Measurements from ENCODE around the gene ANKEF1. TPM values are rescaled to one million over a fixed set of nuclear protein-coding genes. Genes with fewer than 3 reads are reported as not detected.

ANKEF1 gene
- total and polyA plus RNA-seq, 2 donors (not counting 1 experiment from before 2014, with no cell fraction given) = 1.1 to 3.0 TPM

GRCh38 chr20:9995510-9996272 lies 39.1 kb upstream of the ANKEF1 start:
- Mint-ChIP-seq H3K27me3 (peaks cover 6% of the 10 kb centered on the region), H3K4me1 (peaks cover 2% of the 10 kb centered on the region), H3K27ac (no peak overlapping the region), H3K9me3 (ENCODE audit: insufficient read depth) (peaks cover 3% of the 10 kb centered on the region), H3K4me3 (no peak overlapping the region)
- H3K79me2 ChIP-seq (ENCODE audit: control insufficient read depth, insufficient read depth, low read length) = no peaks in the 10 kb centered on the region
- DNase-seq = no peak
- 67% methylated on average over 1 of the region's 3 CpGs for WGBS (ENCODE audit: insufficient coverage)
- no peak for TF ChIP-seq EZH2 (IDR thresholded peaks at IDR 0.05; ENCODE audit: borderline replicate concordance, insufficient read depth, low read depth, low read length, poor library complexity, severe bottlenecking)
- no peak for TF ChIP-seq CTCF (IDR thresholded peaks at IDR 0.05)
- H3K4me2 ChIP-seq (replicated peaks; ENCODE audit: low read depth, low read length, poor library complexity, severe bottlenecking) = no peak overlapping the region
- H3K27me3 ChIP-seq (replicated peaks in 1 of 4; ENCODE audit: control extremely low read depth in 1 of 4, control insufficient read depth in 3 of 4, insufficient read depth in 4 of 4, low read length in 3 of 4) = no peaks in the 10 kb centered on the region
- H3K27ac ChIP-seq (ENCODE audit: low read length in 2 of 2) = no peak overlapping the region
- H3K9ac ChIP-seq (ENCODE audit: low read length) = no peak overlapping the region
- H2AFZ ChIP-seq (ENCODE audit: insufficient read depth, low read depth, low read length, poor library complexity, severe bottlenecking) = no peak overlapping the region
- no peaks in the 10 kb centered on the region for H3K9me3 ChIP-seq (ENCODE audit: control extremely low read depth in 1 of 3, control insufficient read depth in 2 of 3, insufficient read depth in 1 of 3, low read length in 2 of 3)
- no peaks in the 10 kb centered on the region for H3K36me3 ChIP-seq (replicated peaks in 1 of 2; ENCODE audit: control extremely low read depth in 1 of 2, control insufficient read depth in 1 of 2, extremely low read depth in 1 of 2, insufficient read depth in 2 of 2, low read length in 1 of 2)
- H3K4me1 ChIP-seq (ENCODE audit: control insufficient read depth in 2 of 2, insufficient read depth in 2 of 2, low read length in 2 of 2) = peaks cover 0 to 2% of the 10 kb centered on the region in 2 donors
- no peak for ATAC-seq (ENCODE audit: low read depth)
- ChIA-PET CTCF (no interaction called here), POLR2A (no interaction called here)
- no peaks in the 10 kb centered on the region for H4K20me1 ChIP-seq (ENCODE audit: control insufficient read depth, insufficient read depth, low read length, poor library complexity, severe bottlenecking)
- intact Hi-C loops (cut with micrococcal nuclease) = no loop called here
- H3K4me3 ChIP-seq (ENCODE audit: control extremely low read depth in 1 of 5, extremely low read depth in 1 of 5, insufficient read depth in 1 of 5, low read depth in 2 of 5, low read length in 4 of 5) = no peak overlapping the region

GRCh38 chr20:9996944-9997343 lies 37.8 kb upstream of the ANKEF1 start:
- Histone ChIP-seq H3K27ac (ENCODE audit: low read length in 2 of 2) (no peak overlapping the region), H2AFZ (ENCODE audit: insufficient read depth, low read depth, low read length, poor library complexity, severe bottlenecking) (no peak overlapping the region), H3K27me3 (replicated peaks in 1 of 4; ENCODE audit: control extremely low read depth in 1 of 4, control insufficient read depth in 3 of 4, insufficient read depth in 4 of 4, low read length in 3 of 4) (no peaks in the 10 kb centered on the region), H3K4me1 (ENCODE audit: control insufficient read depth in 2 of 2, insufficient read depth in 2 of 2, low read length in 2 of 2) (peaks cover 0 to 2% of the 10 kb centered on the region in 2 donors), H3K36me3 (replicated peaks in 1 of 2; ENCODE audit: control extremely low read depth in 1 of 2, control insufficient read depth in 1 of 2, extremely low read depth in 1 of 2, insufficient read depth in 2 of 2, low read length in 1 of 2) (no peaks in the 10 kb centered on the region), H3K4me2 (replicated peaks; ENCODE audit: low read depth, low read length, poor library complexity, severe bottlenecking) (no peak overlapping the region), H3K4me3 (ENCODE audit: control extremely low read depth in 1 of 5, extremely low read depth in 1 of 5, insufficient read depth in 1 of 5, low read depth in 2 of 5, low read length in 4 of 5) (no peak overlapping the region), H4K20me1 (ENCODE audit: control insufficient read depth, insufficient read depth, low read length, poor library complexity, severe bottlenecking) (no peaks in the 10 kb centered on the region), H3K9me3 (ENCODE audit: control extremely low read depth in 1 of 3, control insufficient read depth in 2 of 3, insufficient read depth in 1 of 3, low read length in 2 of 3) (no peaks in the 10 kb centered on the region), H3K9ac (ENCODE audit: low read length) (no peak overlapping the region), H3K79me2 (ENCODE audit: control insufficient read depth, insufficient read depth, low read length) (no peaks in the 10 kb centered on the region)
- ATAC-seq (ENCODE audit: low read depth) (no peak), DNase-seq (no peak)
- H3K4me3 Mint-ChIP-seq = no peak overlapping the region
- TF ChIP-seq EZH2 (IDR thresholded peaks at IDR 0.05; ENCODE audit: borderline replicate concordance, insufficient read depth, low read depth, low read length, poor library complexity, severe bottlenecking) (no peak), CTCF (IDR thresholded peaks at IDR 0.05) (no peak)
- intact Hi-C loops (cut with micrococcal nuclease) = no loop called here
- ChIA-PET POLR2A (no interaction called here), CTCF (interaction anchor here (1.5 kb wide), 1 partner anchor 19 kb away, joined by 6 read pairs; no protein-coding TSS in a partner anchor)
- WGBS (ENCODE audit: insufficient coverage) = no CpG with 5 or more reads among the region's 1 CpG
- H3K27me3 Mint-ChIP-seq = peaks cover 3% of the 10 kb centered on the region
- peaks cover 3% of the 10 kb centered on the region for H3K9me3 Mint-ChIP-seq (ENCODE audit: insufficient read depth)
- H3K27ac Mint-ChIP-seq = no peak overlapping the region
- H3K4me1 Mint-ChIP-seq = peaks cover 2% of the 10 kb centered on the region
